KMS-11 (cell line): ENCODE results near the gene SPACA4.

Experiments used
- H2AFZ ChIP-seq: fragments of 200-600 bp; sonication (generic); 2 replicates; pipeline ENCODE4 v1.6.1; 2016; ENCODE audit warnings: antibody characterized with exemption, mixed run types, low read depth
- H3K27ac ChIP-seq: fragments of 200-600 bp; sonication (generic); 2 replicates; pipeline ENCODE4 v1.6.1; 2016; ENCODE audit warnings: mild to moderate bottlenecking, mixed run types
- H3K27me3 ChIP-seq: fragments of 200-600 bp; sonication (generic); 2 replicates; pipeline ENCODE4 v1.6.1; 2017; ENCODE audit warnings: mild to moderate bottlenecking, low read depth, mixed run types, moderate library complexity; ENCODE audit not compliant: insufficient read depth
- H3K36me3 ChIP-seq: fragments of 200-600 bp; sonication (generic); 2 replicates; pipeline ENCODE4 v1.6.1; 2017; ENCODE audit warnings: mild to moderate bottlenecking, mixed run types; ENCODE audit not compliant: insufficient read depth
- H3K4me1 ChIP-seq: fragments of 200-600 bp; sonication (generic); 2 replicates; pipeline ENCODE4 v1.6.1; 2016; ENCODE audit warnings: mild to moderate bottlenecking, low read depth, mixed run types; ENCODE audit not compliant: poor library complexity, severe bottlenecking
- H3K4me2 ChIP-seq: fragments of 200-600 bp; sonication (generic); 2 replicates; pipeline ENCODE4 v1.7.0; 2016; ENCODE audit warnings: mild to moderate bottlenecking, mixed run types
- H3K4me3 ChIP-seq: fragments of 200-600 bp; sonication (generic); IDR thresholded peaks from 2 replicates; pipeline ENCODE4 v1.6.1; 2017; ENCODE audit warnings: low read depth, low read length, mixed read lengths; ENCODE audit not compliant: insufficient read depth
- H3K79me2 ChIP-seq: fragments of 200-600 bp; sonication (generic); 2 replicates; pipeline ENCODE4 v1.6.1; 2016; ENCODE audit warnings: low read depth, mixed run types; ENCODE audit not compliant: insufficient read depth
- H3K9ac ChIP-seq: fragments of 200-600 bp; sonication (generic); 2 replicates; pipeline ENCODE4 v1.6.1; 2016; ENCODE audit warnings: mild to moderate bottlenecking, mixed run types
- H4K20me1 ChIP-seq: fragments of 200-600 bp; sonication (generic); 2 replicates; pipeline ENCODE4 v1.6.1; 2016; ENCODE audit warnings: mild to moderate bottlenecking, mixed run types; ENCODE audit not compliant: insufficient read depth
- CTCF ChIP-seq: fragments of 200-600 bp; sonication (generic); conservative IDR thresholded peaks from 2 replicates; pipeline ENCODE4 v1.6.1; 2017; ENCODE audit warnings: low read depth, mild to moderate bottlenecking, antibody characterized with exemption, low read length, moderate library complexity, mixed read lengths

The SPACA4 gene

GRCh38 chr19:48611872-48612271 is 5.3 kb downstream of the SPACA4 start:
- no peak overlapping the region for H3K4me3 ChIP-seq
- H3K79me2 ChIP-seq = peaks cover 5% of the 10 kb centered on the region
- peaks cover 3% of the 10 kb centered on the region; the same call in 1 of the 2 replicates for H3K36me3 ChIP-seq
- peaks cover 6% of the 10 kb centered on the region for H3K4me1 ChIP-seq
- no peak overlapping the region for H3K27ac ChIP-seq
- no peak overlapping the region for H2AFZ ChIP-seq
- no peak overlapping the region for H3K9ac ChIP-seq
- peaks cover 12% of the 10 kb centered on the region for H4K20me1 ChIP-seq
- TF ChIP-seq CTCF = no peak
- peaks cover 11% of the 10 kb centered on the region; the same call in 1 of the 2 replicates for H3K27me3 ChIP-seq
- H3K4me2 ChIP-seq = no peak overlapping the region

GRCh38 chr19:48613024-48613851 is 6.7 kb downstream of the SPACA4 start:
- no peak overlapping the region for H3K9ac ChIP-seq

GRCh38 chr19:48613852-48614435 is 7.4 kb downstream of the SPACA4 start:
- H3K27ac ChIP-seq = no peak overlapping the region
- H3K79me2 ChIP-seq = peaks cover 26% of the 10 kb centered on the region
- no peaks in the 10 kb centered on the region for H3K27me3 ChIP-seq
- TF ChIP-seq CTCF = no peak
- H3K36me3 ChIP-seq = peaks cover 10% of the 10 kb centered on the region; the same call in 1 of the 2 replicates
- no peak overlapping the region for H3K9ac ChIP-seq
- H4K20me1 ChIP-seq = peaks cover 26% of the 10 kb centered on the region
- no peak overlapping the region for H3K4me2 ChIP-seq
- no peak overlapping the region for H2AFZ ChIP-seq
- no peak overlapping the region for H3K4me3 ChIP-seq
- H3K4me1 ChIP-seq = peaks cover 11% of the 10 kb centered on the region

More at GRCh38 chr19:48613024-48613851, 6.7 kb downstream of the SPACA4 start:
- Histone ChIP-seq H3K36me3 (peaks cover 10% of the 10 kb centered on the region; the same call in 1 of the 2 replicates), H3K27ac (no peak overlapping the region), H4K20me1 (peaks cover 26% of the 10 kb centered on the region), H3K4me1 (peaks cover 15% of the 10 kb centered on the region), H3K4me3 (no peak overlapping the region), H3K4me2 (no peak overlapping the region), H3K79me2 (peaks cover 19% of the 10 kb centered on the region), H3K27me3 (no peaks in the 10 kb centered on the region), H2AFZ (no peak overlapping the region)
- TF ChIP-seq CTCF = no peak

GRCh38 chr19:48614436-48615230 is 8.1 kb downstream of the SPACA4 start, which contains the start of gene FAM83E:
TSS of gene FAM83E (minus strand) at chr19:48615076. CDS start at chr19:48613372, 1,704 bp downstream.
- TF ChIP-seq CTCF = no peak
- H3K4me2 ChIP-seq = no peak within 1 kb of the TSS
- peaks cover 11% of the 10 kb centered on the region for H3K4me1 ChIP-seq
- H3K4me3 ChIP-seq = no peak within 1 kb of the TSS
- H3K79me2 ChIP-seq = peaks cover 28% of the 10 kb centered on the region
- H4K20me1 ChIP-seq = peaks cover 26% of the 10 kb centered on the region
- H3K27me3 ChIP-seq = no peaks in the 10 kb centered on the region
- H3K27ac ChIP-seq = no peak within 1 kb of the TSS
- H3K9ac ChIP-seq = no peak within 1 kb of the TSS
- peaks cover 10% of the 10 kb centered on the region; the same call in 1 of the 2 replicates for H3K36me3 ChIP-seq
- no peak within 1 kb of the TSS for H2AFZ ChIP-seq
